Keratinocyte (primary cell): ENCODE data around the gene SENP1.

ENCODE experiments used
- CTCF ChIP-seq, 3 experiments: IDR thresholded peaks in 1 of 3; conservative IDR thresholded peaks in 1 of 3; optimal IDR thresholded peaks in 1 of 3; 2 replicates in 2 of 3; 3 replicates in 1 of 3; pipeline versions ENCODE3 to v1.5.1; 2011; ENCODE audit warnings: low read length in 3 of 3, mild to moderate bottlenecking in 3 of 3, moderate library complexity in 2 of 3, control low read depth in 1 of 3, inconsistent platforms in 1 of 3; ENCODE audit not compliant: insufficient read depth in 2 of 3; ENCODE audit errors: extremely low read depth in 1 of 3
- EZH2 ChIP-seq: IDR thresholded peaks from one replicate; pipeline ENCODE4 v1.6.1; 2012; ENCODE audit warnings: inconsistent platforms, mild to moderate bottlenecking, low read length, moderate library complexity

DNA sequence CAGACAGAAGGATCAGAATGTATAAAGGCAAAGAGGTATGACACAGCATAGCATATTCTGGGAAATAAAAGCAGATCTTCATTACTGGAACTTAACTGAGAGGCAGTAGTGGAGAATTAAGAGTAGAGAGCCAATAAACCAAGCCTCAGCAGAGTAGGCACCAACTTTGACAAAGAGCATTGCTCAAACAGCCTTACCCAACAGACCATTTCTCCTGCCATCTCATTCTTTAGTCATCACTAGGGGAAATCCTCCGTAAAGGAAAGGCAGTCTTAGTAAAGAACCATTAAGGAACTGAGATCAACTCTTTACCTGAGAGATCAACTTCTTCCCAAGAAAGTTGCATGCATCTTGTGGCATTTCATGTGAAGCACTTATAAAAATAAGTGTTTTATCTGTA, 36.6 kb downstream of the SENP1 start:
- TF ChIP-seq CTCF (optimal IDR thresholded peaks at IDR 0.05 in 1 of 3, IDR thresholded peaks at IDR 0.05 in 1 of 3, conservative IDR thresholded peaks at IDR 0.05 in 1 of 3; ENCODE audit: extremely low read depth in 1 of 3, insufficient read depth in 2 of 3, low read length in 3 of 3), result no peak
- TF ChIP-seq EZH2, result no peak
